Measurements from ENCODE around the gene ZBED1.

- TF ChIP-seq POLR2A (IDR thresholded peaks at IDR 0.05; ENCODE audit: low read depth, low read length) (no peak), TAF1 (IDR thresholded peaks at IDR 0.05; ENCODE audit: borderline replicate concordance, low read depth, low read length) (no peak)
Observed at GRCh38 chrX:2508648-2509335, 8.0 kb upstream of the ZBED1 start.
